K562 (cell line): ENCODE measurements around the gene SCNN1B. TPM values are rescaled to one million over a fixed set of nuclear protein-coding genes. Genes with fewer than 3 reads are reported as not detected.

Experiments
- ATAC-seq: fragments of 200-7000 bp; cut with Tn5 transposase; 3 replicates; pipeline ENCODE4 v1.9.1; 2020; ENCODE audit warnings: moderate library complexity
- BruUV-seq: library from RNA; stranded (reverse); fragments of 400-500 nt; replicated peaks from 2 replicates; lab custom pipeline; 2021; lab: Mats Ljungman, UMichigan
- CTCF ChIA-PET: fragments of 300-600 bp; formaldehyde crosslinking; extraction: SDS; loops from one replicate; lab custom pipeline; 2021; ENCODE audit warnings: low intra/inter-chr PET ratio; lab: Yijun Ruan, JAX
- POLR2A ChIA-PET: fragments of 300-600, 350-650 bp; sonication (Branson Sonifier 250); formaldehyde crosslinking; extraction: SDS; loops from one replicate; lab custom pipeline; 2021; ENCODE audit warnings: antibody characterized with exemption, inconsistent platforms; lab: Yijun Ruan, JAX
- DNase-seq, 4 experiments: peaks; one replicate each; pipeline versions ENCODE4 v3.0.0 to v3.0.0-alpha.2; 2011 to 2018; ENCODE audit warnings: low spot score in 3 of 4, mixed read lengths in 3 of 4; ENCODE audit errors: extremely low read depth in 1 of 4
- FAIRE-seq: peaks from 2 replicates; lab custom pipeline; 2011; peaks lifted over from hg19 to GRCh38; lab: Jason Lieb, UNC
- H2AFZ ChIP-seq: 2 replicates; pipeline ENCODE4 v1.6.0; 2011; ENCODE audit warnings: low read depth, low read length, control low read depth, inconsistent platforms
- H3K27ac ChIP-seq: fragments of 200-600 bp; 3 replicates; pipeline ENCODE4 v1.8.0; 2011; ENCODE audit warnings: low read depth, mild to moderate bottlenecking, control low read depth, inconsistent platforms, low read length, moderate library complexity, mixed read lengths; ENCODE audit errors: extremely low read depth
- H3K27me3 ChIP-seq, 2 experiments: fragments of 300-600 bp in 1 of 2; 2 replicates in 1 of 2; 3 replicates in 1 of 2; pipeline versions ENCODE4 v1.6.0 to v1.8.0; 2011; ENCODE audit warnings: inconsistent platforms in 2 of 2, low read length in 2 of 2, mild to moderate bottlenecking in 1 of 2, mixed read lengths in 1 of 2, moderate library complexity in 1 of 2; ENCODE audit not compliant: control insufficient read depth in 2 of 2, insufficient read depth in 2 of 2
- H3K36me3 ChIP-seq: fragments of 300-600 bp; 3 replicates; pipeline ENCODE4 v1.8.0; 2011; ENCODE audit warnings: mild to moderate bottlenecking, low read length, inconsistent platforms; ENCODE audit not compliant: control insufficient read depth, insufficient read depth
- H3K4me1 ChIP-seq, 2 experiments: fragments of 200-600 bp in 1 of 2; replicated peaks in 1 of 2; 2 replicates in 1 of 2; 3 replicates in 1 of 2; pipeline versions ENCODE4 v1.5.1 to v1.8.0; 2011; ENCODE audit warnings: inconsistent platforms in 2 of 2, low read length in 2 of 2, mild to moderate bottlenecking in 1 of 2, mixed read lengths in 1 of 2, moderate library complexity in 1 of 2; ENCODE audit not compliant: control insufficient read depth in 2 of 2, insufficient read depth in 2 of 2
- H3K4me2 ChIP-seq: 2 replicates; pipeline ENCODE4 v1.6.1; 2011; ENCODE audit warnings: low read length, control low read depth, inconsistent platforms, mixed read lengths; ENCODE audit not compliant: insufficient read depth
- H3K4me3 ChIP-seq: fragments of 200-600 bp; sonication (generic), shearing (Covaris generic); 2 replicates; pipeline ENCODE4 v1.5.1; 2016; ENCODE audit warnings: control low read depth, inconsistent platforms
- H3K79me2 ChIP-seq: fragments of 200-600 bp; 3 replicates; pipeline ENCODE4 v1.8.0; 2011; ENCODE audit warnings: low read length, inconsistent platforms; ENCODE audit not compliant: control insufficient read depth, insufficient read depth
- H3K9ac ChIP-seq, 2 experiments: 2 replicates each; pipeline versions ENCODE4 v1.6.0 to v1.6.1; 2011; ENCODE audit warnings: low read depth in 2 of 2, low read length in 2 of 2, control low read depth in 1 of 2, inconsistent platforms in 1 of 2, mild to moderate bottlenecking in 1 of 2, mixed read lengths in 1 of 2; ENCODE audit not compliant: insufficient read depth in 1 of 2
- H3K9me1 ChIP-seq: one replicate; pipeline ENCODE4 v1.6.0; 2011; ENCODE audit warnings: inconsistent platforms, mild to moderate bottlenecking, low read length, moderate library complexity; ENCODE audit not compliant: control insufficient read depth, insufficient read depth
- H3K9me3 ChIP-seq: replicated peaks from 2 replicates; pipeline ENCODE4 v1.5.1; 2011; ENCODE audit warnings: low read depth, low read length, inconsistent platforms; ENCODE audit not compliant: control insufficient read depth, insufficient read depth
- H4K20me1 ChIP-seq: replicated peaks from 2 replicates; pipeline ENCODE4 v1.6.1; 2011; ENCODE audit warnings: low read length, inconsistent platforms, mixed read lengths; ENCODE audit not compliant: control insufficient read depth, insufficient read depth
- CREB3L1 ChIP-seq: fragments of 450-650 bp; IDR thresholded peaks from 2 replicates; pipeline ENCODE4 v1.6.1; 2014; ENCODE audit warnings: low read depth, mild to moderate bottlenecking, moderate library complexity, borderline replicate concordance
- E2F5 ChIP-seq: sonication (generic); formaldehyde crosslinking; IDR thresholded peaks from 2 replicates; pipeline ENCODE4 v1.8.0; 2022; ENCODE audit warnings: mild to moderate bottlenecking, missing genetic modification reagents
- ZBTB33 ChIP-seq: sonication (generic); formaldehyde crosslinking; IDR thresholded peaks from 2 replicates; pipeline ENCODE4 v1.8.1; 2023; ENCODE audit warnings: mild to moderate bottlenecking, missing genetic modification reagents
- ZNF133 ChIP-seq: fragments of 250-450 bp; sonication (Bioruptor Pico); IDR thresholded peaks from 2 replicates; pipeline ENCODE4 v1.4.0; 2020; ENCODE audit warnings: mild to moderate bottlenecking
- WGBS: fragments of 100-300 bp; shearing (Covaris generic); methylation state at CpG from one replicate; pipeline ENCODE4 v1.1.6; 2016; ENCODE audit warnings: low coverage, mixed read lengths; ENCODE audit not compliant: insufficient coverage; ENCODE audit errors: missing lambda C conversion rate; 5-methylcytosine and 5-hydroxymethylcytosine counted together
- in situ Hi-C: fragments of 300-500 bp; cut with MboI; formaldehyde crosslinking; loops from 4 replicates; pipeline ENCODE4 v1.15.0; 2018; ENCODE audit warnings: inconsistent platforms, mixed read lengths
- intact Hi-C: fragments of 100-400 bp; cut with micrococcal nuclease; formaldehyde crosslinking; loops from 2 replicates; pipeline ENCODE4 v1.14.2; 2022
- polyA plus RNA-seq, 8 experiments: library from polyadenylated mRNA; depleted of rRNA in 4 of 8; stranded (reverse) in 5 of 8; unstranded in 3 of 8; fragments of >200 nt; fragmentation: Nextera tagmentation in 2 of 8; fragmentation: Illumina TruSeq in 1 of 8; extraction: Ambion mirVana in 2 of 8; extraction: Trizol in 1 of 8; gene quantifications; 2 replicates each; pipeline versions ENCODE4 v1.2.1 to v1.2.3, GENCODE V29; 2011 to 2014; ENCODE audit warnings: inconsistent platforms in 1 of 8, missing spikeins in 1 of 8
- total RNA-seq, 7 experiments: library from RNA; depleted of rRNA in 6 of 7; stranded (reverse); fragments of >200 nt in 6 of 7; fragmentation: Illumina TruSeq in 2 of 7; extraction: Trizol in 2 of 7; gene quantifications; 2 replicates each; pipeline versions ENCODE4 v1.2.1 to v1.2.3, GENCODE V29; 2011 to 2021; ENCODE audit warnings: low replicate concordance in 1 of 7
- TF ChIP-seq, protein P1 (sequence below), 2 experiments: fragments of 450-650 bp in 1 of 2; IDR thresholded peaks; 2 replicates each; pipeline ENCODE4 v1.6.1; 2011 to 2017; ENCODE audit warnings: low read depth in 2 of 2, antibody characterized with exemption in 1 of 2, borderline replicate concordance in 1 of 2, low read length in 1 of 2, mild to moderate bottlenecking in 1 of 2, mixed read lengths in 1 of 2; ENCODE audit not compliant: control insufficient read depth in 1 of 2
- TF ChIP-seq, protein P2 (sequence below): sonication (generic); formaldehyde crosslinking; IDR thresholded peaks from 2 replicates; pipeline ENCODE4 v1.8.0; 2022; ENCODE audit warnings: missing genetic modification reagents, mild to moderate bottlenecking, borderline replicate concordance

Gene SCNN1B
- total and polyA plus RNA-seq, 9 of the 15 experiments (the other 6 are each of a cell fraction or from before 2014, with no cell fraction given): not detected

GRCh38 chr16:23410176-23410575, 108.1 kb downstream of the SCNN1B start:
- FAIRE-seq (no peak), ATAC-seq (no peak)
- Histone ChIP-seq H3K27ac (no peak overlapping the region), H3K36me3 (peaks cover 58% of the 10 kb centered on the region), H4K20me1 (peaks cover 2% of the 10 kb centered on the region; the same call in 1 of the 2 replicates), H3K79me2 (no peaks in the 10 kb centered on the region), H3K9me3 (no peaks in the 10 kb centered on the region), H3K4me1 (no peaks in the 10 kb centered on the region), H3K9me1 (no peaks in the 10 kb centered on the region), H3K4me2 (no peak overlapping the region)
- in situ Hi-C loops: no loop called here
- BruUV-seq: no TSS peak
- POLR2A ChIA-PET: no interaction called here
- TF ChIP-seq CREB3L1 (no peak), ZNF133 (CRISPR knock-in tag) (no peak), E2F5 (CRISPR knock-in tag) (no peak), ZBTB33 (CRISPR knock-in tag) (no peak)
- TF ChIP-seq, protein P1, sequence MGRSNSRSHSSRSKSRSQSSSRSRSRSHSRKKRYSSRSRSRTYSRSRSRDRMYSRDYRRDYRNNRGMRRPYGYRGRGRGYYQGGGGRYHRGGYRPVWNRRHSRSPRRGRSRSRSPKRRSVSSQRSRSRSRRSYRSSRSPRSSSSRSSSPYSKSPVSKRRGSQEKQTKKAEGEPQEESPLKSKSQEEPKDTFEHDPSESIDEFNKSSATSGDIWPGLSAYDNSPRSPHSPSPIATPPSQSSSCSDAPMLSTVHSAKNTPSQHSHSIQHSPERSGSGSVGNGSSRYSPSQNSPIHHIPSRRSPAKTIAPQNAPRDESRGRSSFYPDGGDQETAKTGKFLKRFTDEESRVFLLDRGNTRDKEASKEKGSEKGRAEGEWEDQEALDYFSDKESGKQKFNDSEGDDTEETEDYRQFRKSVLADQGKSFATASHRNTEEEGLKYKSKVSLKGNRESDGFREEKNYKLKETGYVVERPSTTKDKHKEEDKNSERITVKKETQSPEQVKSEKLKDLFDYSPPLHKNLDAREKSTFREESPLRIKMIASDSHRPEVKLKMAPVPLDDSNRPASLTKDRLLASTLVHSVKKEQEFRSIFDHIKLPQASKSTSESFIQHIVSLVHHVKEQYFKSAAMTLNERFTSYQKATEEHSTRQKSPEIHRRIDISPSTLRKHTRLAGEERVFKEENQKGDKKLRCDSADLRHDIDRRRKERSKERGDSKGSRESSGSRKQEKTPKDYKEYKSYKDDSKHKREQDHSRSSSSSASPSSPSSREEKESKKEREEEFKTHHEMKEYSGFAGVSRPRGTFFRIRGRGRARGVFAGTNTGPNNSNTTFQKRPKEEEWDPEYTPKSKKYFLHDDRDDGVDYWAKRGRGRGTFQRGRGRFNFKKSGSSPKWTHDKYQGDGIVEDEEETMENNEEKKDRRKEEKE (IDR thresholded peaks at IDR 0.05; ENCODE audit: borderline replicate concordance in 1 of 2, control insufficient read depth in 1 of 2, low read depth in 2 of 2, low read length in 1 of 2): no peak
- TF ChIP-seq, protein P2, sequence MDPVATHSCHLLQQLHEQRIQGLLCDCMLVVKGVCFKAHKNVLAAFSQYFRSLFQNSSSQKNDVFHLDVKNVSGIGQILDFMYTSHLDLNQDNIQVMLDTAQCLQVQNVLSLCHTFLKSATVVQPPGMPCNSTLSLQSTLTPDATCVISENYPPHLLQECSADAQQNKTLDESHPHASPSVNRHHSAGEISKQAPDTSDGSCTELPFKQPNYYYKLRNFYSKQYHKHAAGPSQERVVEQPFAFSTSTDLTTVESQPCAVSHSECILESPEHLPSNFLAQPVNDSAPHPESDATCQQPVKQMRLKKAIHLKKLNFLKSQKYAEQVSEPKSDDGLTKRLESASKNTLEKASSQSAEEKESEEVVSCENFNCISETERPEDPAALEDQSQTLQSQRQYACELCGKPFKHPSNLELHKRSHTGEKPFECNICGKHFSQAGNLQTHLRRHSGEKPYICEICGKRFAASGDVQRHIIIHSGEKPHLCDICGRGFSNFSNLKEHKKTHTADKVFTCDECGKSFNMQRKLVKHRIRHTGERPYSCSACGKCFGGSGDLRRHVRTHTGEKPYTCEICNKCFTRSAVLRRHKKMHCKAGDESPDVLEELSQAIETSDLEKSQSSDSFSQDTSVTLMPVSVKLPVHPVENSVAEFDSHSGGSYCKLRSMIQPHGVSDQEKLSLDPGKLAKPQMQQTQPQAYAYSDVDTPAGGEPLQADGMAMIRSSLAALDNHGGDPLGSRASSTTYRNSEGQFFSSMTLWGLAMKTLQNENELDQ (CRISPR knock-in tag): no peak
- TF ChIP-seq, all 486 proteins: peak for 0
- H3K27me3 ChIP-seq: no peaks in the 10 kb centered on the region
- no peak overlapping the region for H3K4me3 ChIP-seq
- 83% methylated on average over 4 of the region's 4 CpGs for WGBS
- intact Hi-C loops: no loop called here
- CTCF ChIA-PET: no interaction called here
- no peak overlapping the region for H2AFZ ChIP-seq
- no peak for DNase-seq
- no peak overlapping the region for H3K9ac ChIP-seq
